Measurements from ENCODE around the gene WT1.

WT1 gene

GRCh38 chr11:32439501-32440210 is 4.3 kb upstream of the WT1 start:
- Histone ChIP-seq H3K18ac (ENCODE audit: low read depth in 1 of 2, low read length in 2 of 2) (no peak overlapping the region), H3K4me2 (ENCODE audit: low read length, poor library complexity, severe bottlenecking) (no peak overlapping the region), H4K91ac (ENCODE audit: low read length) (no peak overlapping the region), H3K9me3 (ENCODE audit: control insufficient read depth, low read length) (no peaks in the 10 kb centered on the region), H3K79me1 (replicated peaks; ENCODE audit: low read length, poor library complexity, severe bottlenecking) (no peaks in the 10 kb centered on the region), H2BK5ac (ENCODE audit: low read depth, low read length, poor library complexity, severe bottlenecking) (no peak overlapping the region), H2AFZ (ENCODE audit: low read depth, low read length) (no peak overlapping the region), H2BK15ac (ENCODE audit: low read depth, poor library complexity, severe bottlenecking) (no peak overlapping the region), H3K4ac (ENCODE audit: low read depth in 1 of 2, low read length in 2 of 2) (no peak overlapping the region), H3K4me3 (ENCODE audit: insufficient read depth in 1 of 2, low read depth in 1 of 2, low read length in 2 of 2) (no peak overlapping the region), H3K27ac (ENCODE audit: low read length, poor library complexity, severe bottlenecking) (no peak overlapping the region), H3K4me1 (ENCODE audit: control insufficient read depth, insufficient read depth, low read depth, low read length) (peaks cover 19% of the 10 kb centered on the region), H3K27me3 (ENCODE audit: control insufficient read depth in 1 of 2, insufficient read depth in 1 of 2, low read length in 2 of 2) (peaks cover 78 to 93% of the 10 kb centered on the region in 2 experiments), H2BK120ac (ENCODE audit: low read depth, low read length) (no peak overlapping the region), H3K9ac (ENCODE audit: low read length) (no peak overlapping the region), H2AK5ac (ENCODE audit: low read length, severe bottlenecking) (no peak overlapping the region), H4K8ac (ENCODE audit: low read length) (no peak overlapping the region), H3K36me3 (ENCODE audit: control insufficient read depth in 1 of 2, insufficient read depth in 2 of 2, low read depth in 1 of 2, low read length in 2 of 2) (no peaks in the 10 kb centered on the region), H2BK12ac (ENCODE audit: low read length in 2 of 2) (no peak overlapping the region), H3K23ac (ENCODE audit: low read length in 2 of 2) (no peak overlapping the region), H3K14ac (ENCODE audit: low read length in 2 of 2) (no peak overlapping the region)
- DNase-seq, result no peak
- 10% methylated on average over 13 of the region's 21 CpGs for WGBS

- no peak overlapping the region for H3K14ac ChIP-seq (ENCODE audit: low read length in 2 of 2)
- H2AK5ac ChIP-seq (ENCODE audit: low read length, severe bottlenecking), result no peak overlapping the region
- H3K36me3 ChIP-seq (ENCODE audit: control insufficient read depth in 1 of 2, insufficient read depth in 2 of 2, low read depth in 1 of 2, low read length in 2 of 2), result no peaks in the 10 kb centered on the region
- H2BK12ac ChIP-seq (ENCODE audit: low read length in 2 of 2), result no peak overlapping the region
- no peak overlapping the region for H2AFZ ChIP-seq (ENCODE audit: low read depth, low read length)
- H4K91ac ChIP-seq (ENCODE audit: low read length), result no peak overlapping the region
- H3K27me3 ChIP-seq (ENCODE audit: control insufficient read depth in 1 of 2, insufficient read depth in 1 of 2, low read length in 2 of 2), result peaks cover 85 to 94% of the 10 kb centered on the region in 2 experiments
- H3K18ac ChIP-seq (ENCODE audit: low read depth in 1 of 2, low read length in 2 of 2), result no peak overlapping the region
- no peaks in the 10 kb centered on the region for H3K79me1 ChIP-seq (replicated peaks; ENCODE audit: low read length, poor library complexity, severe bottlenecking)
- 1% methylated on average over 40 of the region's 47 CpGs for WGBS
- H3K27ac ChIP-seq (ENCODE audit: low read length, poor library complexity, severe bottlenecking), result no peak overlapping the region
- H3K4me2 ChIP-seq (ENCODE audit: low read length, poor library complexity, severe bottlenecking), result no peak overlapping the region
- DNase-seq, result peak; percentile 37
- peaks cover 22% of the 10 kb centered on the region for H3K4me1 ChIP-seq (ENCODE audit: control insufficient read depth, insufficient read depth, low read depth, low read length)
- no peak overlapping the region for H3K23ac ChIP-seq (ENCODE audit: low read length in 2 of 2)
- no peak overlapping the region for H4K8ac ChIP-seq (ENCODE audit: low read length)
- H2BK120ac ChIP-seq (ENCODE audit: low read depth, low read length), result no peak overlapping the region
- no peak overlapping the region for H3K9ac ChIP-seq (ENCODE audit: low read length)
- peak overlapping the region in 1 of 2 experiments; percentile 33 for H3K4me3 ChIP-seq (ENCODE audit: insufficient read depth in 1 of 2, low read depth in 1 of 2, low read length in 2 of 2)
- H2BK5ac ChIP-seq (ENCODE audit: low read depth, low read length, poor library complexity, severe bottlenecking), result no peak overlapping the region
- no peaks in the 10 kb centered on the region for H3K9me3 ChIP-seq (ENCODE audit: control insufficient read depth, low read length)
- no peak overlapping the region for H2BK15ac ChIP-seq (ENCODE audit: low read depth, poor library complexity, severe bottlenecking)
- no peak overlapping the region for H3K4ac ChIP-seq (ENCODE audit: low read depth in 1 of 2, low read length in 2 of 2)
Observed at GRCh38 chr11:32438866-32439489, 3.6 kb upstream of the WT1 start.

- no peak overlapping the region for H2BK120ac ChIP-seq (ENCODE audit: low read depth, low read length)
- DNase-seq, result no peak
- H3K4me1 ChIP-seq (ENCODE audit: control insufficient read depth, insufficient read depth, low read depth, low read length), result peaks cover 22% of the 10 kb centered on the region
- WGBS, result 8% methylated on average over 16 of the region's 16 CpGs
- no peak overlapping the region for H2BK5ac ChIP-seq (ENCODE audit: low read depth, low read length, poor library complexity, severe bottlenecking)
- H3K23ac ChIP-seq (ENCODE audit: low read length in 2 of 2), result no peak overlapping the region
- no peak overlapping the region for H3K4ac ChIP-seq (ENCODE audit: low read depth in 1 of 2, low read length in 2 of 2)
- no peak overlapping the region for H3K4me2 ChIP-seq (ENCODE audit: low read length, poor library complexity, severe bottlenecking)
- H3K36me3 ChIP-seq (ENCODE audit: control insufficient read depth in 1 of 2, insufficient read depth in 2 of 2, low read depth in 1 of 2, low read length in 2 of 2), result no peaks in the 10 kb centered on the region
- H3K27ac ChIP-seq (ENCODE audit: low read length, poor library complexity, severe bottlenecking), result no peak overlapping the region
- no peak overlapping the region for H3K18ac ChIP-seq (ENCODE audit: low read depth in 1 of 2, low read length in 2 of 2)
- H4K8ac ChIP-seq (ENCODE audit: low read length), result no peak overlapping the region
- no peaks in the 10 kb centered on the region for H3K9me3 ChIP-seq (ENCODE audit: control insufficient read depth, low read length)
- H3K27me3 ChIP-seq (ENCODE audit: control insufficient read depth in 1 of 2, insufficient read depth in 1 of 2, low read length in 2 of 2), result peaks cover 90 to 94% of the 10 kb centered on the region in 2 experiments
- no peak overlapping the region for H2BK12ac ChIP-seq (ENCODE audit: low read length in 2 of 2)
- H3K9ac ChIP-seq (ENCODE audit: low read length), result no peak overlapping the region
- no peak overlapping the region for H2AFZ ChIP-seq (ENCODE audit: low read depth, low read length)
- no peak overlapping the region for H2BK15ac ChIP-seq (ENCODE audit: low read depth, poor library complexity, severe bottlenecking)
- H4K91ac ChIP-seq (ENCODE audit: low read length), result no peak overlapping the region
- no peak overlapping the region for H3K14ac ChIP-seq (ENCODE audit: low read length in 2 of 2)
- H2AK5ac ChIP-seq (ENCODE audit: low read length, severe bottlenecking), result no peak overlapping the region
- H3K79me1 ChIP-seq (replicated peaks; ENCODE audit: low read length, poor library complexity, severe bottlenecking), result no peaks in the 10 kb centered on the region
- H3K4me3 ChIP-seq (ENCODE audit: insufficient read depth in 1 of 2, low read depth in 1 of 2, low read length in 2 of 2), result peak overlapping the region in 1 of 2 experiments; percentile 33
Observed at GRCh38 chr11:32438346-32438865, 3.1 kb upstream of the WT1 start.

GRCh38 chr11:32437495-32438345 is 2.4 kb upstream of the WT1 start:
- H3K79me1 ChIP-seq (replicated peaks; ENCODE audit: low read length, poor library complexity, severe bottlenecking), result no peaks in the 10 kb centered on the region
- H3K4ac ChIP-seq (ENCODE audit: low read depth in 1 of 2, low read length in 2 of 2), result no peak overlapping the region
- H2AK5ac ChIP-seq (ENCODE audit: low read length, severe bottlenecking), result no peak overlapping the region
- H3K4me3 ChIP-seq (ENCODE audit: insufficient read depth in 1 of 2, low read depth in 1 of 2, low read length in 2 of 2), result no peak overlapping the region
- no peak overlapping the region for H4K8ac ChIP-seq (ENCODE audit: low read length)
- DNase-seq, result no peak
- peak overlapping the region in 1 of 2 experiments; percentile 50 for H3K23ac ChIP-seq (ENCODE audit: low read length in 2 of 2)
- no peaks in the 10 kb centered on the region for H3K9me3 ChIP-seq (ENCODE audit: control insufficient read depth, low read length)
- peak overlapping the region in 1 of 2 experiments; percentile 18 for H3K14ac ChIP-seq (ENCODE audit: low read length in 2 of 2)
- peaks cover 26% of the 10 kb centered on the region for H3K4me1 ChIP-seq (ENCODE audit: control insufficient read depth, insufficient read depth, low read depth, low read length)
- H2BK15ac ChIP-seq (ENCODE audit: low read depth, poor library complexity, severe bottlenecking), result no peak overlapping the region
- no peak overlapping the region for H3K27ac ChIP-seq (ENCODE audit: low read length, poor library complexity, severe bottlenecking)
- WGBS, result 3% methylated on average over 40 of the region's 42 CpGs
- H2BK5ac ChIP-seq (ENCODE audit: low read depth, low read length, poor library complexity, severe bottlenecking), result no peak overlapping the region
- H3K36me3 ChIP-seq (ENCODE audit: control insufficient read depth in 1 of 2, insufficient read depth in 2 of 2, low read depth in 1 of 2, low read length in 2 of 2), result no peaks in the 10 kb centered on the region
- H3K4me2 ChIP-seq (ENCODE audit: low read length, poor library complexity, severe bottlenecking), result no peak overlapping the region
- H4K91ac ChIP-seq (ENCODE audit: low read length), result no peak overlapping the region
- H2BK12ac ChIP-seq (ENCODE audit: low read length in 2 of 2), result no peak overlapping the region
- H3K18ac ChIP-seq (ENCODE audit: low read depth in 1 of 2, low read length in 2 of 2), result no peak overlapping the region
- H2BK120ac ChIP-seq (ENCODE audit: low read depth, low read length), result no peak overlapping the region
- H2AFZ ChIP-seq (ENCODE audit: low read depth, low read length), result no peak overlapping the region
- peaks cover 93 to 94% of the 10 kb centered on the region in 2 experiments for H3K27me3 ChIP-seq (ENCODE audit: control insufficient read depth in 1 of 2, insufficient read depth in 1 of 2, low read length in 2 of 2)
- no peak overlapping the region for H3K9ac ChIP-seq (ENCODE audit: low read length)

All from mesenchymal stem cell (in vitro differentiated cells and primary cell).